ENCODE results near the gene ADAM23.

The ADAM23 gene

GRCh38 chr2:206611191-206611590, 167.9 kb downstream of the ADAM23 start:
- CTCF ChIA-PET, result no interaction called here

GRCh38 chr2:206611736-206612135, 168.4 kb downstream of the ADAM23 start:
- no peak for DNase-seq (ENCODE audit: extremely low spot score)
- ChIA-PET CTCF (no interaction called here), POLR2A (no interaction called here)
- no peak for TF ChIP-seq CTCF (IDR thresholded peaks at IDR 0.05; ENCODE audit: control extremely low read depth, extremely low read depth, low read depth, missing control alignments)

More at GRCh38 chr2:206611191-206611590, 167.9 kb downstream of the ADAM23 start:
- POLR2A ChIA-PET, result no interaction called here
- DNase-seq (ENCODE audit: extremely low spot score), result no peak
- TF ChIP-seq CTCF (IDR thresholded peaks at IDR 0.05; ENCODE audit: control extremely low read depth, extremely low read depth, low read depth, missing control alignments), result no peak

GRCh38 chr2:206614811-206615210, 171.5 kb downstream of the ADAM23 start:
- ChIA-PET CTCF (interaction anchor here (0.9 kb wide), 1 partner anchor 8 kb away, joined by 3 read pairs; no protein-coding TSS in a partner anchor), POLR2A (no interaction called here)
- no peak for DNase-seq (ENCODE audit: extremely low spot score)
- TF ChIP-seq CTCF (IDR thresholded peaks at IDR 0.05; ENCODE audit: control extremely low read depth, extremely low read depth, low read depth, missing control alignments), result no peak

GRCh38 chr2:206615417-206616089, 172.2 kb downstream of the ADAM23 start:
- POLR2A ChIA-PET, result no interaction called here
- CTCF ChIA-PET, result interaction anchor here (0.9 kb wide), 1 partner anchor 9 kb away, joined by 3 read pairs; no protein-coding TSS in a partner anchor
- TF ChIP-seq CTCF (IDR thresholded peaks at IDR 0.05; ENCODE audit: control extremely low read depth, extremely low read depth, low read depth, missing control alignments), result no peak
- DNase-seq (ENCODE audit: extremely low spot score), result no peak

- POLR2A ChIA-PET, result no interaction called here
- CTCF ChIA-PET, result no interaction called here
- no peak for TF ChIP-seq CTCF (IDR thresholded peaks at IDR 0.05; ENCODE audit: control extremely low read depth, extremely low read depth, low read depth, missing control alignments)
- no peak for DNase-seq (ENCODE audit: extremely low spot score)
These were observed 172.8 kb downstream of the ADAM23 start for GRCh38 chr2:206616151-206616550.

- DNase-seq (ENCODE audit: extremely low spot score), result no peak
- POLR2A ChIA-PET, result no interaction called here
- TF ChIP-seq CTCF (IDR thresholded peaks at IDR 0.05; ENCODE audit: control extremely low read depth, extremely low read depth, low read depth, missing control alignments), result no peak
- CTCF ChIA-PET, result interaction anchor here (0.9 to 1.5 kb wide), 3 partner anchors 10 to 22 kb away, joined by 3 to 5 read pairs (median 3); no protein-coding TSS in a partner anchor
These were observed 175.7 kb downstream of the ADAM23 start for GRCh38 chr2:206619011-206619410.

Data from GM10248 (cell line).